DOHH2 (cell line): ENCODE measurements around the gene GALNT17.

Experiments
- CTCF ChIP-seq: fragments of 200-600 bp; sonication (generic); IDR thresholded peaks from one replicate; pipeline ENCODE4 v1.5.1; 2014; ENCODE audit warnings: antibody characterized with exemption, mild to moderate bottlenecking, low read depth, low read length; ENCODE audit not compliant: poor library complexity, severe bottlenecking
- EZH2phosphoT487 ChIP-seq: fragments of 200-600 bp; sonication (generic); IDR thresholded peaks from 2 replicates; pipeline ENCODE4 v1.6.1; 2017; ENCODE audit warnings: borderline replicate concordance, mild to moderate bottlenecking, antibody characterized with exemption, low read length, moderate library complexity, mixed read lengths

- TF ChIP-seq CTCF (no peak), EZH2phosphoT487 (no peak)
These were observed 23.3 kb downstream of the GALNT17 start for GRCh38 chr7:71155236-71155635.
